ENCODE measurements around the gene CDKN1B.

CDKN1B gene

DNA sequence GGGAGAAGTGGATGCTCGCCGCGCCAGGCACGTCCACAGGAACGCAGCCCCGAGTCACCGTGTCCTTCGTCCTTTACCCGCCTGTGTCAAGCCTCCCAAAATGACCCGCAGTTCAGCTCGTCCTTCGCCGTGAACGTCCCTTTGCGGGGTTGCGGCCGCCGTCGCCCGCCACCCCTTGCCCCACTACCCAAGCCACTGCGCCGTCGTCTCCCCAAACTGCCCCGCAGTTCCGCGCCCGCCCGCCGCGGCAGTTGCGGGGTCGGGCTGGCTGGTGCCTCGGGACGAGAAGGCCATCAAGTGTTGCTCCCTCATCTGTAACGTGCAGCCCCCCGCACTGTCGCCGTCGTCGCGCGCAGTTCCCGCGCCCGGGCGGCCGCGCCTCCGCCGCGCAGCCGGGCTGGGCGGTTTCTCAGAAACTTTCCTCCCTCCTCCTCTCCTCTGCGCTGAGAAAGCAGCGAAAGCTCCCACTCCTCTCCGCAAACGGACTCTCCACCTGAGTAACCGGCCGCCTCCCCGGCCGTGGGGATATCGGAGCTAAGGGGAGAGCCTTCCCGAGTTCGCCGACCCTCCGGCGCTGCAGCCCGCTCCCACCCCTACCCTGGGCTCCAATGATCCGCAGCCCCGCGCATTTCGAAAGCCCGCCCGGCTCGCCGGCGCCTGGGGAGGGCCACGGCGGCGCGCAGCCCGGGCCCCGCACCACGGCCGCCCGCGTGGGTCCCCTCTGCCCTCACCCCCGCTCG is 6.7 kb downstream of the CDKN1B start (continued):
- TF ChIP-seq WT1 (tag by site-specific recombination; IDR thresholded peaks at IDR 0.05) (0 out of 2 replicates have a peak, but pooled peaks have one; percentile 22), TCF7L2 (IDR thresholded peaks at IDR 0.05; ENCODE audit: borderline replicate concordance, low read depth, low read length) (no peak), GLIS1 (tag by site-specific recombination; IDR thresholded peaks at IDR 0.05) (peak; percentile 58), YY1 (tag by site-specific recombination; IDR thresholded peaks at IDR 0.05) (peak; percentile 34; the same call in 1 of the 2 replicates), ZBTB7A (tag by site-specific recombination; IDR thresholded peaks at IDR 0.05; ENCODE audit: low read depth) (peak; percentile 84), ZNF660 (tag by site-specific recombination; IDR thresholded peaks at IDR 0.05) (peak; percentile 61; the same call in 1 of the 2 replicates), ZNF324 (tag by site-specific recombination; IDR thresholded peaks at IDR 0.05) (peak; percentile 61; the same call in 1 of the 2 replicates), ZNF501 (tag by site-specific recombination; IDR thresholded peaks at IDR 0.05) (peak; percentile 89), ZNF335 (tag by site-specific recombination; conservative IDR thresholded peaks at IDR 0.05) (peak; percentile 15), ZEB2 (tag by site-specific recombination; IDR thresholded peaks at IDR 0.05) (peak; percentile 78), KLF9 (tag by site-specific recombination; IDR thresholded peaks at IDR 0.05; ENCODE audit: low read depth) (0 out of 2 replicates have a peak, but pooled peaks have one; percentile 28), ZNF121 (tag by site-specific recombination; IDR thresholded peaks at IDR 0.05) (peak; percentile 64; the same call in 1 of the 2 replicates), SP7 (tag by site-specific recombination; IDR thresholded peaks at IDR 0.05) (0 out of 2 replicates have a peak, but pooled peaks have one; percentile 26), ZNF768 (tag by site-specific recombination; IDR thresholded peaks at IDR 0.05) (no peak), SCRT2 (tag by site-specific recombination; IDR thresholded peaks at IDR 0.05) (peak; percentile 63; the same call in 1 of the 2 replicates), ZNF10 (tag by site-specific recombination; IDR thresholded peaks at IDR 0.05) (0 out of 2 replicates have a peak, but pooled peaks have one; percentile 16), ZNF174 (tag by site-specific recombination; IDR thresholded peaks at IDR 0.05) (no peak)
- TF ChIP-seq, protein P1, sequence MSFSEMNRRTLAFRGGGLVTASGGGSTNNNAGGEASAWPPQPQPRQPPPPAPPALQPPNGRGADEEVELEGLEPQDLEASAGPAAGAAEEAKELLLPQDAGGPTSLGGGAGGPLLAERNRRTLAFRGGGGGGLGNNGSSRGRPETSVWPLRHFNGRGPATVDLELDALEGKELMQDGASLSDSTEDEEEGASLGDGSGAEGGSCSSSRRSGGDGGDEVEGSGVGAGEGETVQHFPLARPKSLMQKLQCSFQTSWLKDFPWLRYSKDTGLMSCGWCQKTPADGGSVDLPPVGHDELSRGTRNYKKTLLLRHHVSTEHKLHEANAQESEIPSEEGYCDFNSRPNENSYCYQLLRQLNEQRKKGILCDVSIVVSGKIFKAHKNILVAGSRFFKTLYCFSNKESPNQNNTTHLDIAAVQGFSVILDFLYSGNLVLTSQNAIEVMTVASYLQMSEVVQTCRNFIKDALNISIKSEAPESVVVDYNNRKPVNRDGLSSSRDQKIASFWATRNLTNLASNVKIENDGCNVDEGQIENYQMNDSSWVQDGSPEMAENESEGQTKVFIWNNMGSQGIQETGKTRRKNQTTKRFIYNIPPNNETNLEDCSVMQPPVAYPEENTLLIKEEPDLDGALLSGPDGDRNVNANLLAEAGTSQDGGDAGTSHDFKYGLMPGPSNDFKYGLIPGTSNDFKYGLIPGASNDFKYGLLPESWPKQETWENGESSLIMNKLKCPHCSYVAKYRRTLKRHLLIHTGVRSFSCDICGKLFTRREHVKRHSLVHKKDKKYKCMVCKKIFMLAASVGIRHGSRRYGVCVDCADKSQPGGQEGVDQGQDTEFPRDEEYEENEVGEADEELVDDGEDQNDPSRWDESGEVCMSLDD (tag by site-specific recombination; IDR thresholded peaks at IDR 0.05) = peak; percentile 92
- TF ChIP-seq, protein P2, sequence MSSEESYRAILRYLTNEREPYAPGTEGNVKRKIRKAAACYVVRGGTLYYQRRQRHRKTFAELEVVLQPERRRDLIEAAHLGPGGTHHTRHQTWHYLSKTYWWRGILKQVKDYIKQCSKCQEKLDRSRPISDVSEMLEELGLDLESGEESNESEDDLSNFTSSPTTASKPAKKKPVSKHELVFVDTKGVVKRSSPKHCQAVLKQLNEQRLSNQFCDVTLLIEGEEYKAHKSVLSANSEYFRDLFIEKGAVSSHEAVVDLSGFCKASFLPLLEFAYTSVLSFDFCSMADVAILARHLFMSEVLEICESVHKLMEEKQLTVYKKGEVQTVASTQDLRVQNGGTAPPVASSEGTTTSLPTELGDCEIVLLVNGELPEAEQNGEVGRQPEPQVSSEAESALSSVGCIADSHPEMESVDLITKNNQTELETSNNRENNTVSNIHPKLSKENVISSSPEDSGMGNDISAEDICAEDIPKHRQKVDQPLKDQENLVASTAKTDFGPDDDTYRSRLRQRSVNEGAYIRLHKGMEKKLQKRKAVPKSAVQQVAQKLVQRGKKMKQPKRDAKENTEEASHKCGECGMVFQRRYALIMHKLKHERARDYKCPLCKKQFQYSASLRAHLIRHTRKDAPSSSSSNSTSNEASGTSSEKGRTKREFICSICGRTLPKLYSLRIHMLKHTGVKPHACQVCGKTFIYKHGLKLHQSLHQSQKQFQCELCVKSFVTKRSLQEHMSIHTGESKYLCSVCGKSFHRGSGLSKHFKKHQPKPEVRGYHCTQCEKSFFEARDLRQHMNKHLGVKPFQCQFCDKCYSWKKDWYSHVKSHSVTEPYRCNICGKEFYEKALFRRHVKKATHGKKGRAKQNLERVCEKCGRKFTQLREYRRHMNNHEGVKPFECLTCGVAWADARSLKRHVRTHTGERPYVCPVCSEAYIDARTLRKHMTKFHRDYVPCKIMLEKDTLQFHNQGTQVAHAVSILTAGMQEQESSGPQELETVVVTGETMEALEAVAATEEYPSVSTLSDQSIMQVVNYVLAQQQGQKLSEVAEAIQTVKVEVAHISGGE (tag by site-specific recombination; conservative IDR thresholded peaks at IDR 0.05; ENCODE audit: low read depth) = peak; percentile 23; the same call in 1 of the 2 replicates
- TF ChIP-seq, protein P3, sequence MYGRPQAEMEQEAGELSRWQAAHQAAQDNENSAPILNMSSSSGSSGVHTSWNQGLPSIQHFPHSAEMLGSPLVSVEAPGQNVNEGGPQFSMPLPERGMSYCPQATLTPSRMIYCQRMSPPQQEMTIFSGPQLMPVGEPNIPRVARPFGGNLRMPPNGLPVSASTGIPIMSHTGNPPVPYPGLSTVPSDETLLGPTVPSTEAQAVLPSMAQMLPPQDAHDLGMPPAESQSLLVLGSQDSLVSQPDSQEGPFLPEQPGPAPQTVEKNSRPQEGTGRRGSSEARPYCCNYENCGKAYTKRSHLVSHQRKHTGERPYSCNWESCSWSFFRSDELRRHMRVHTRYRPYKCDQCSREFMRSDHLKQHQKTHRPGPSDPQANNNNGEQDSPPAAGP (tag by site-specific recombination; IDR thresholded peaks at IDR 0.05) = peak; percentile 65; the same call in 1 of the 2 replicates
- TF ChIP-seq, protein P4, sequence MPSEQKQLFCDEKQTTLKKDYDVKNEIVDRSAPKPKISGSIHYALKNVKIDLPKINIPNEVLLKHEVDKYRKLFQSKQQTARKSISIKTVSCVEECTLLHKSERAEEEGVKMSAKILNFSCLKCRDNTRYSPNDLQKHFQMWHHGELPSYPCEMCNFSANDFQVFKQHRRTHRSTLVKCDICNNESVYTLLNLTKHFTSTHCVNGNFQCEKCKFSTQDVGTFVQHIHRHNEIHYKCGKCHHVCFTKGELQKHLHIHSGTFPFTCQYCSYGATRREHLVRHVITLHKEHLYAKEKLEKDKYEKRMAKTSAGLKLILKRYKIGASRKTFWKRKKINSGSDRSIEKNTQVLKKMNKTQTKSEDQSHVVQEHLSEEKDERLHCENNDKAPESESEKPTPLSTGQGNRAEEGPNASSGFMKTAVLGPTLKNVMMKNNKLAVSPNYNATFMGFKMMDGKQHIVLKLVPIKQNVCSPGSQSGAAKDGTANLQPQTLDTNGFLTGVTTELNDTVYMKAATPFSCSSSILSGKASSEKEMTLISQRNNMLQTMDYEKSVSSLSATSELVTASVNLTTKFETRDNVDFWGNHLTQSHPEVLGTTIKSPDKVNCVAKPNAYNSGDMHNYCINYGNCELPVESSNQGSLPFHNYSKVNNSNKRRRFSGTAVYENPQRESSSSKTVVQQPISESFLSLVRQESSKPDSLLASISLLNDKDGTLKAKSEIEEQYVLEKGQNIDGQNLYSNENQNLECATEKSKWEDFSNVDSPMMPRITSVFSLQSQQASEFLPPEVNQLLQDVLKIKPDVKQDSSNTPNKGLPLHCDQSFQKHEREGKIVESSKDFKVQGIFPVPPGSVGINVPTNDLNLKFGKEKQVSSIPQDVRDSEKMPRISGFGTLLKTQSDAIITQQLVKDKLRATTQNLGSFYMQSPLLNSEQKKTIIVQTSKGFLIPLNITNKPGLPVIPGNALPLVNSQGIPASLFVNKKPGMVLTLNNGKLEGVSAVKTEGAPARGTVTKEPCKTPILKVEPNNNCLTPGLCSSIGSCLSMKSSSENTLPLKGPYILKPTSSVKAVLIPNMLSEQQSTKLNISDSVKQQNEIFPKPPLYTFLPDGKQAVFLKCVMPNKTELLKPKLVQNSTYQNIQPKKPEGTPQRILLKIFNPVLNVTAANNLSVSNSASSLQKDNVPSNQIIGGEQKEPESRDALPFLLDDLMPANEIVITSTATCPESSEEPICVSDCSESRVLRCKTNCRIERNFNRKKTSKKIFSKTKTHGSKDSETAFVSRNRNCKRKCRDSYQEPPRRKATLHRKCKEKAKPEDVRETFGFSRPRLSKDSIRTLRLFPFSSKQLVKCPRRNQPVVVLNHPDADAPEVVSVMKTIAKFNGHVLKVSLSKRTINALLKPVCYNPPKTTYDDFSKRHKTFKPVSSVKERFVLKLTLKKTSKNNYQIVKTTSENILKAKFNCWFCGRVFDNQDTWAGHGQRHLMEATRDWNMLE (tag by site-specific recombination; conservative IDR thresholded peaks at IDR 0.05; ENCODE audit: low read depth) = no peak
- TF ChIP-seq, protein P5, sequence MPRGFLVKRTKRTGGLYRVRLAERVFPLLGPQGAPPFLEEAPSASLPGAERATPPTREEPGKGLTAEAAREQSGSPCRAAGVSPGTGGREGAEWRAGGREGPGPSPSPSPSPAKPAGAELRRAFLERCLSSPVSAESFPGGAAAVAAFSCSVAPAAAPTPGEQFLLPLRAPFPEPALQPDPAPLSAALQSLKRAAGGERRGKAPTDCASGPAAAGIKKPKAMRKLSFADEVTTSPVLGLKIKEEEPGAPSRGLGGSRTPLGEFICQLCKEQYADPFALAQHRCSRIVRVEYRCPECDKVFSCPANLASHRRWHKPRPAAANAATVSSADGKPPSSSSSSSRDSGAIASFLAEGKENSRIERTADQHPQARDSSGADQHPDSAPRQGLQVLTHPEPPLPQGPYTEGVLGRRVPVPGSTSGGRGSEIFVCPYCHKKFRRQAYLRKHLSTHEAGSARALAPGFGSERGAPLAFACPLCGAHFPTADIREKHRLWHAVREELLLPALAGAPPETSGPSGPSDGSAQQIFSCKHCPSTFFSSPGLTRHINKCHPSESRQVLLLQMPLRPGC (tag by site-specific recombination; IDR thresholded peaks at IDR 0.05) = peak; percentile 37; the same call in 1 of the 2 replicates
- TF ChIP-seq, protein P6, sequence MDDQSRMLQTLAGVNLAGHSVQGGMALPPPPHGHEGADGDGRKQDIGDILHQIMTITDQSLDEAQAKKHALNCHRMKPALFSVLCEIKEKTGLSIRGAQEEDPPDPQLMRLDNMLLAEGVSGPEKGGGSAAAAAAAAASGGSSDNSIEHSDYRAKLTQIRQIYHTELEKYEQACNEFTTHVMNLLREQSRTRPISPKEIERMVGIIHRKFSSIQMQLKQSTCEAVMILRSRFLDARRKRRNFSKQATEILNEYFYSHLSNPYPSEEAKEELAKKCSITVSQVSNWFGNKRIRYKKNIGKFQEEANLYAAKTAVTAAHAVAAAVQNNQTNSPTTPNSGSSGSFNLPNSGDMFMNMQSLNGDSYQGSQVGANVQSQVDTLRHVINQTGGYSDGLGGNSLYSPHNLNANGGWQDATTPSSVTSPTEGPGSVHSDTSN (CRISPR knock-in tag; IDR thresholded peaks at IDR 0.05) = peak; percentile 19; the same call in 1 of the 2 replicates

Data from HEK293 (cell line).